ENCODE data around the gene STK33.

STK33 gene

GRCh38 chr11:8593935-8594909 is at the start of gene STK33:
Gene STK33, minus strand, starts transcription at chr11:8594228. Its CDS starts 119,323 bp downstream, at chr11:8474905.
- no peak for DNase-seq (ENCODE audit: low read depth in 2 of 2, low spot score in 1 of 2)

- DNase-seq (ENCODE audit: low read depth in 2 of 2, low spot score in 1 of 2) = no peak
Observed at GRCh38 chr11:8642196-8642841, 48.3 kb upstream of the STK33 start.

- no peak for DNase-seq (ENCODE audit: low read depth in 2 of 2, low spot score in 1 of 2)
Observed at GRCh38 chr11:8641332-8641731, 47.3 kb upstream of the STK33 start.

GRCh38 chr11:8640267-8640906 is 46.4 kb upstream of the STK33 start:
- DNase-seq (ENCODE audit: low read depth in 2 of 2, low spot score in 1 of 2) = no peak

- no peak for DNase-seq (ENCODE audit: low read depth in 2 of 2, low spot score in 1 of 2)
Observed at GRCh38 chr11:8639655-8640054, 45.6 kb upstream of the STK33 start.

- DNase-seq (ENCODE audit: low read depth in 2 of 2, low spot score in 1 of 2) = no peak
Observed at GRCh38 chr11:8638300-8638699, 44.3 kb upstream of the STK33 start.

- DNase-seq (ENCODE audit: low read depth in 2 of 2, low spot score in 1 of 2) = no peak
Observed at GRCh38 chr11:8636127-8636526, 42.1 kb upstream of the STK33 start.

- no peak for DNase-seq (ENCODE audit: low read depth in 2 of 2, low spot score in 1 of 2)
Observed at GRCh38 chr11:8634498-8634897, 40.5 kb upstream of the STK33 start.

GRCh38 chr11:8631395-8632118 is 37.5 kb upstream of the STK33 start:
- DNase-seq (ENCODE audit: low read depth in 2 of 2, low spot score in 1 of 2) = no peak

GRCh38 chr11:8624698-8625097 is 30.7 kb upstream of the STK33 start:
- no peak for DNase-seq (ENCODE audit: low read depth in 2 of 2, low spot score in 1 of 2)

GRCh38 chr11:8621147-8621546 is 27.1 kb upstream of the STK33 start:
- no peak for DNase-seq (ENCODE audit: low read depth in 2 of 2, low spot score in 1 of 2)

- no peak for DNase-seq (ENCODE audit: low read depth in 2 of 2, low spot score in 1 of 2)
Observed at GRCh38 chr11:8617063-8617462, 23.0 kb upstream of the STK33 start.

- no peak for DNase-seq (ENCODE audit: low read depth in 2 of 2, low spot score in 1 of 2)
Observed at GRCh38 chr11:8615291-8616032, 21.4 kb upstream of the STK33 start.

- no peak for DNase-seq (ENCODE audit: low read depth in 2 of 2, low spot score in 1 of 2)
Observed at GRCh38 chr11:8614497-8614896, 20.5 kb upstream of the STK33 start.

- DNase-seq (ENCODE audit: low read depth in 2 of 2, low spot score in 1 of 2) = no peak
Observed at GRCh38 chr11:8613036-8613435, 19.0 kb upstream of the STK33 start.

GRCh38 chr11:8612522-8612921 is 18.5 kb upstream of the STK33 start:
- DNase-seq (ENCODE audit: low read depth in 2 of 2, low spot score in 1 of 2) = no peak

- no peak for DNase-seq (ENCODE audit: low read depth in 2 of 2, low spot score in 1 of 2)
Observed at GRCh38 chr11:8610532-8611116, 16.6 kb upstream of the STK33 start.

- no peak for DNase-seq (ENCODE audit: low read depth in 2 of 2, low spot score in 1 of 2)
Observed at GRCh38 chr11:8608652-8609051, 14.6 kb upstream of the STK33 start.

GRCh38 chr11:8605971-8606563 is 12.0 kb upstream of the STK33 start:
- no peak for DNase-seq (ENCODE audit: low read depth in 2 of 2, low spot score in 1 of 2)
